HG03135 (cell line): ENCODE results near the gene EBNA1BP2.
A peak's percentile ranks its signal among the peaks of the same experiment; 100 is the strongest.
"Not testable (repeated sequence)": the region's sequence is repeated elsewhere in the genome, so short reads cannot be mapped to it uniquely, and the experiment has no call there.

Experiments used
- ATAC-seq: cut with Tn5 transposase; IDR thresholded peaks from one replicate; pipeline ENCODE4 v1.9.1; 2021; ENCODE audit warnings: mild to moderate bottlenecking, moderate library complexity; ENCODE audit not compliant: unreplicated experiment

The EBNA1BP2 gene

GRCh38 chr1:43171876-43172526 lies at the start of gene EBNA1BP2, which contains the start of gene CFAP57:
EBNA1BP2 (minus strand) TSS chr1:43172290; CDS start chr1:43172118, 172 bp downstream.
CFAP57 (plus strand) TSS chr1:43172330; CDS start chr1:43172754, 424 bp downstream.
- ATAC-seq: peak; percentile 94

GRCh38 chr1:43221797-43222196 lies 49.7 kb upstream of the EBNA1BP2 start:
- ATAC-seq: no peak

GRCh38 chr1:43220905-43221778 lies 49.1 kb upstream of the EBNA1BP2 start:
- ATAC-seq: peak; percentile 69

DNA sequence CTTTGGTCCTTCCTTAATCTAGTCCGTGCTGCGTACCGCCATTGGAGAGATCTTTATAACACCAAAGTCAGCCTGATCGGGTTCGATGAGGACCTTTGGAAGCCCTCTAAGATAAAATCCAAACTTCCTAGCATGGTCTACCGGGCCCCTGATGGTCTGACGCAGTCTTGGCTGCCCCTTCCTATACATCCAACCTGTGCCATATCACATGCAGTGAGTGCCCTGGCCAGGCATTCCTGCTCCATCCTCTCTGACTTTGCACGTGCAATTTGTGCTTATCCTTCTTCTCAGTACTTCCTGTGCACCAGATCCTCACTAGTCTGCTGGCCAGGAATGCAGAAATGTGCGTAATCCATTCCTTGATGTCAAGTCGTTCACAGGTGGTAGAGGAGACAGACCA lies 45.7 kb upstream of the EBNA1BP2 start:
- ATAC-seq: no peak

DNA sequence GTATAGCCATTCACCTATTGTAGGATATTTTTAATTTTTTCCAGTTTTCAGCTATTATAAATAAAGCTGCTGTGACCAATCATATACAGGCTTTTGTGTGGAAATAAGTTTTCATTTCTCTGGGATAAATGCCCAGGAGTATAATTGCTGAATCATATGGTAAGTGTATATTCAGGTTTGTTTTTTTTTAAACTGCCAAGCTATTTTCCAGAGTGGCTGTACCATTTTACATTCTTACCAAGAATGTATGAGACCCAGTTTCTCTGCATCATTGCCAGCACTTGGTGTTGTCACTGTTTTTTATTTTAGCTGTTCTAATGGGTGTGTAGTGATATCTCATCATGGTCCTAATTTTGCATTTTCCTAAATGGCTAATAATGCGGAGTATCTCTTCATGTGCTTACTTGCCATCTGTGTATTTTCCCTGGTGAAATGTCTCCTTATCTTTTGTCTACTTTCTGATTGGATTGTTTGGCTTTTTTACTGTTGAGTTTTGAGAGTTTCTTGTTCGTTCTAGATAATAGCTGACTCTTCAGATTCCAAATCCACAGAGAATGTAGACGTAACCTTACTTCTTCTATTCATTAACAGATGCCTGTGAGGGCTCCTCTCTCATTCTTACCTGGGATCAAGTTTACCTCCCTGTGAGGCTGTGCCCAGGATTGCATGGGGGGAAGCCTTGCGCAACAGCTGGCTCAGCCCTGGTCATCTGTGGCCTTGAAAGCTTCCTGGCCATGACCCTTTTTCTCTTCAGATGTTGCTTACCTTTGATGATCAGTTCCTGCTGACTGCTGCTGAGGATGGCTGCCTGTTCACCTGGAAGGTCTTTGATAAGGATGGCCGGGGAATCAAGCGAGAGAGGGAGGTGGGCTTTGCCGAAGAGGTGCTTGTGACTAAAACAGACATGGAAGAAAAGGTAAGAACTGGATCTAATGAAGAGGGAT lies 42.7 kb upstream of the EBNA1BP2 start:
- ATAC-seq: no peak

DNA sequence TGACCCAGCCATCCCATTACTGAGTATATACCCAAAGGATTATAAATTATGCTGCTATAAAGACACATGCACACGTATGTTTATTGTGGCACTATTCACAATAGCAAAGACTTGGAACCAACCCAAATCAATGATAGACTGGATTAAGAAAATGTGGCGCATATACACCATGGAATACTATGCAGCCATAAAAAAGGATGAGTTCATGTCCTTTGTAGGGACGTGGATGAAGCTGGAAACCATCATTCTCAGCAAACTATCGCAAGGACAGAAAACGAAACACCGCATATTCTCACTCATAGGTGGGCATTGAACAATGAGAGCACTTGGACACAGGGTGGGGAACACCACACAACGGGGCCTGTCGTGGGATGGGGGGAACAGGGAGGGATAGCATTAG lies 36.2 kb upstream of the EBNA1BP2 start:
- not testable (repeated sequence) for ATAC-seq

GRCh38 chr1:43207229-43207853 lies 35.3 kb upstream of the EBNA1BP2 start:
- no peak for ATAC-seq

DNA sequence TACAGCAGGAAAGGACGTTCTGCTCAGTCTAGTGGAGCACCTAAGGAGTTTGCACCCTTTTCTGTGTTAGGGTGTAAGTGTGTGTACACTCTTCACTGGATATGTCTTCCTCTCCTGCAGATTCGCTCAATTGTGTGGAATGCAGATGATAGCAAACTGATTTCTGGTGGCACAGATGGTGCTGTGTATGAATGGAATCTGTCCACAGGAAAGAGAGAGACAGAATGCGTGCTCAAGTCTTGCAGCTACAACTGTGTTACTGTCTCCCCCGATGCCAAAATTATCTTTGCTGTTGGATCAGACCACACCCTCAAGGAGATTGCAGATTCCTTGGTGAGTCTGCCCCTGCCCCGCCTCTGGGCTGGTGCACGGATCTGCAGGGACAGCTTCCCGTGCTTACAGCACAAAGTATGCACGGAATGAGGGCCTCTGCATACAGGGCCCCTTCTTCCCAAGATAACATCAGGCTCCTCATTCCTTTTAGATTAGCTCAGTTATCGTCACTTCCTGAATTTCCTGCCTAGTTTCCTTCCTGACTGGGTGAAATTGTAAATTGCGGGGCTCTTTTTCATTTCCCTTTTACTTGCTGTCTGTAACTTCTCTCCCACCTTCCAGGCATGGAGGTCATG lies 34.6 kb upstream of the EBNA1BP2 start:
- ATAC-seq: no peak

DNA sequence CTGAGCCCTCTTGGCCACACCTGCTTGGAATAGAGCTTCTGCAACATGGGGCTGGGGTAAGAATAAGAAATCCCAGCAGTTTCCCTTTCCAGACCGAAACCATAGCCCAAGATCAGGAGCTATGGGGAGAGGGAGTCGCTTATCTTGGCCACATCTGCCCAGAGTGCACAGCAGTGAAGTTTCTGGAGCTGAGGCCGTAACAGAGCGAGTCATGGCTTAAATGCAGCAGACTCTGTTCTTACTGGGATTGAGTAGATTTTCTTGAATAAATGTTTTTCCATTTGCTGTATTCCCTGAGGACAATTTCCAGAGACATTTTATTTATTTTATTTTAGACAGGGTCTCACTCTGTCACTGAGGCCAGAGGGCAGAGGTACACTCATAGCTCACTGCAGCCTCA lies 33.6 kb upstream of the EBNA1BP2 start:
- no peak for ATAC-seq

DNA sequence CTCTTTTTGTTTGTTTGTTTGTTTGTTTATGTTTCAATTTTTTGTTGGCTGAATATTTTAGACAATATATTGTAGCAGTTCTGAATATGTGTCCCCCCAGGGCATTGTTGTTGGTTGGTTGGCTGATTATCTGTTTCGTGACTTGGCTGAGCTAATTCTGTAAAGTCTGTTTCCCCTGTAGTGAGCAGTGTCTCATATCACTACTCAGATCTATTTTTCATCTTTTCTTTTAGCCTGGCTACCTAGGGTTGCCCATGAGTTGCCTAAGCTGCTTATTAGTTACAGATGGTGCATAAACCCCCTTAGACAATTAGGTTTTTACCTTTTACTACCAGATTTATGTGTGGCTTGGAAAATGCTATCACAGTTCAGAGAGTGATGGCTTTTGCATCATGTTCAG lies 32.3 kb upstream of the EBNA1BP2 start:
- no peak for ATAC-seq

GRCh38 chr1:43203859-43204258 lies 31.8 kb upstream of the EBNA1BP2 start:
- ATAC-seq: no peak

DNA sequence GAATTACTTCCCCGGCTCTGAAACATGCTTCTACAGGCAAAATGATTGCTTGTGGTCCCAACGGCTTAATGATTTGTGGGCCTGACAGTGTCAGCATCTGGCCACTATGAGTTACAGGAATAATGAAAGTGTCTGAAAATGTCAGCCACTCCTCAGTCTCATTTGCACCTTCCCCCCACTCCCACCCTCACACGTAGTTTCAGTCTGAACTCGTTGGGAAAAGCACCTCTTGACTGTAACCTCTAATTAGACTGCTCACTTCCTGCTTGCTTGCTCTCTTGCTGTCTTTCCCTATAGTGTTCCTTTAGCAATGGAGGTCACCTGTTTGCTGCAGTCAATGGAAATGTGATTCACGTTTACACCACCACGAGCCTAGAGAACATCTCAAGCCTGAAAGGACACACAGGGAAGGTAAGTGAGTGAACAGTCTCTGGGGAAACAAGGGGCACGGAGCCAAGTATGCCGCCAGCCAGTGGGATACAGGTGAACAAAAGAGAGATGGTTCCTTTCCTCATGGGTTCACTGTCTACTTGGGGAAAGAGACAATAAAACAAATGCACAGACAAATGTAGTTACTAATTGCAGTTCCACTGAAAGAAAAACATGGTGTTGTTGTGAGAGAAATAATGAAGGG lies 27.1 kb upstream of the EBNA1BP2 start:
- ATAC-seq: peak; percentile 70

DNA sequence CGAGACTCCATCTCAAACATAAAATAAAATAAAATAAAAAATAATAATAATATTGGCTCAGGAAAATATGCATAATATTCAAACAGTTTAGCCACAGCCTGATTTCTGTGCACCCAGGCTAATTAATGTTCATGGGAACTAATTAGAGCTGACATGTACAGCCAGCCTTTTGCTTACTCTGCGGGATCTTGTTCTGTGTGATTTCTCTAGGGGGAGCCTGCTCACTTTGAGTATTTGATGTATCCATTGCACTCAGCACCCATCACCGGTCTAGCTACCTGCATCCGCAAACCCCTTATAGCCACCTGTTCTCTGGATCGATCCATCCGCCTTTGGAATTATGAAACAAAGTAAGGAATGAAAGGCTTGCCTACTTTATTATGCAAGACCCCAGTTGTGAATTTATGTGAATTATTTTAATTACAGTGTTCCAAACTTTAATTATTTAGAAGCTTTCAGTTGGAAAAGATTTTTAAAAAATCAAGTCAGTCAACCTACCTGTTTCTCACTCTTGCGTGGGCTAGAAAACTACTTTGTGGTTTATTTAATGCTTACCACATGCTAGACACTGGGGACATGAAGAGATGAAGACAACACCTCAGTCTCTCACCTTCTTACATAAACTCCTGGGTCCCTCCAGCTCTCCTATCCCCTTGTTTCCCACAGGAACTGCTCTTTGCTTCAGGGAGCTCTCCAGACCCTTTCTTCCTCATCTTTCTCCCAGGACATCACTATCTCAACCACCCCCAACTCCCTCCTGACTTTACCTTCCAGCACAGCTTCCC lies 25.4 kb upstream of the EBNA1BP2 start:
- no peak for ATAC-seq

GRCh38 chr1:43194509-43194908 lies 22.4 kb upstream of the EBNA1BP2 start:
- ATAC-seq: no peak

DNA sequence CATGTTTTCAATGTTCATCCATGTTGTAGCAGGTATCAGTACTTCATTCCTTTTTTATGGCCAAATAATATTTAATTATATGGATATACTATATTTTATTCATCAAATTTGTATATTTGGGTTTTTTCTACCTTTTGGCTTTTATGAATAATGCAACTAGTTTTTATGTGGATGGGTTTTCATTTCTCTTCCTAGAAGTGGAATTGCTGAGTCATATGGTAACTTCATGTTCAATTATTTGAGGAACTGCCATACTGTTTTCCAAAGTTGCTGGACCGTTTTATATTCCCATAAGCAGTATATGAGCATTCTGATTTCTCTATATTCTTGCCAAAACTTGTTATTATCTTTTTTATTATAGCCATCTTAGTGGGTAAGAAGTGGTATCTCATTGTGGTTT lies 16.0 kb upstream of the EBNA1BP2 start:
- ATAC-seq: no peak

DNA sequence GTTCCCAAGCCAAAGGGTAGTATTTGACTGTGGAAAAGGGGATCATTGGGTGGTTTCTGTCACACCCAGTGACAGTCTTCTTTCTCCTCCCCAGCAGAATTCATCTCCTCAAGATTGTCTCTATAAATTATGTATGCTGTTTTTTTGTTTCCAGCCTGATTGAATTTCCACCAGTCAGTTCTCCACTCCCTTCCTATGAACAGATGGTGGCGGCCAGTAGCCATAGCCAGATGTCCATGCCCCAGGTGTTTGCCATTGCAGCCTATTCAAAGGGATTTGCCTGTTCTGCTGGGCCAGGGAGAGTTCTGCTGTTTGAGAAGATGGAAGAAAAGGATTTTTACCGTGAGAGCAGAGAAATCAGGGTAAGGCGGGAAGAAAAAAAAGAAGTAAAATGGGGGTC lies 12.9 kb upstream of the EBNA1BP2 start:
- ATAC-seq: no peak

GRCh38 chr1:43184388-43184787 lies 12.3 kb upstream of the EBNA1BP2 start:
- ATAC-seq: no peak

DNA sequence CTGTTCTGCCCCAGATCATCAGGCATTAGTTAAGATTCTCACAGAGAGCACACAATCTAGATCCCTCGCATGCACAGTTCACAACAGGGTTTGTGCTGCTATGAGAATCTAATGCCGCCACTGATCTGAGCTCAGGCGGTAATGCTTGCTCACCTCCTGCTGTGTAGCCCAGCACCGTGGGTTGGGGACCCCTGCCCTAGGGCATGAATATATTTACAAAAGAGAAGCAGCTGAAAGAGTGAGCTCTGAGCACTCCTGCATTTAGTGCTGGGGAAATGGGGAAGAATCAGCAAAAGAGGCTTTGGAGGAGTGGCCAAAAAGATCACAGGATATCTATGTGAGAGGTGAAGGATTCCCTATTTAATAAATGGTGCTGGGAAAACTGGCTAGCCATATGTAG lies 5.6 kb upstream of the EBNA1BP2 start:
- ATAC-seq: no peak

- no peak for ATAC-seq
Observed at GRCh38 chr1:43174873-43175272, 2.8 kb upstream of the EBNA1BP2 start.
